Neural progenitor cell (in vitro differentiated cells): ENCODE data around the gene TGFBR2.

Source experiments
- EZH2 ChIP-seq: fragments of 200-600 bp; sonication (generic); IDR thresholded peaks from 2 replicates; pipeline ENCODE4 v1.6.1; 2017; ENCODE audit warnings: antibody characterized with exemption, mild to moderate bottlenecking, moderate library complexity
- EZH2phosphoT487 ChIP-seq: fragments of 200-600 bp; sonication (generic); IDR thresholded peaks from 2 replicates; pipeline ENCODE4 v1.6.1; 2017; ENCODE audit warnings: antibody characterized with exemption
- TF ChIP-seq, protein P1 (sequence below): fragments of 200-600 bp; sonication (generic); IDR thresholded peaks from 2 replicates; pipeline ENCODE4 v1.5.1; 2017; ENCODE audit warnings: antibody characterized with exemption, mild to moderate bottlenecking

GRCh38 chr3:30704931-30705890 is 98.8 kb downstream of the TGFBR2 start:
- TF ChIP-seq, protein P1, sequence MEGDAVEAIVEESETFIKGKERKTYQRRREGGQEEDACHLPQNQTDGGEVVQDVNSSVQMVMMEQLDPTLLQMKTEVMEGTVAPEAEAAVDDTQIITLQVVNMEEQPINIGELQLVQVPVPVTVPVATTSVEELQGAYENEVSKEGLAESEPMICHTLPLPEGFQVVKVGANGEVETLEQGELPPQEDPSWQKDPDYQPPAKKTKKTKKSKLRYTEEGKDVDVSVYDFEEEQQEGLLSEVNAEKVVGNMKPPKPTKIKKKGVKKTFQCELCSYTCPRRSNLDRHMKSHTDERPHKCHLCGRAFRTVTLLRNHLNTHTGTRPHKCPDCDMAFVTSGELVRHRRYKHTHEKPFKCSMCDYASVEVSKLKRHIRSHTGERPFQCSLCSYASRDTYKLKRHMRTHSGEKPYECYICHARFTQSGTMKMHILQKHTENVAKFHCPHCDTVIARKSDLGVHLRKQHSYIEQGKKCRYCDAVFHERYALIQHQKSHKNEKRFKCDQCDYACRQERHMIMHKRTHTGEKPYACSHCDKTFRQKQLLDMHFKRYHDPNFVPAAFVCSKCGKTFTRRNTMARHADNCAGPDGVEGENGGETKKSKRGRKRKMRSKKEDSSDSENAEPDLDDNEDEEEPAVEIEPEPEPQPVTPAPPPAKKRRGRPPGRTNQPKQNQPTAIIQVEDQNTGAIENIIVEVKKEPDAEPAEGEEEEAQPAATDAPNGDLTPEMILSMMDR: no peak
- no peak for TF ChIP-seq EZH2
- TF ChIP-seq EZH2phosphoT487: no peak
